CD14-positive monocyte (primary cell): ENCODE measurements around the gene PLAGL2. TPM values are rescaled to one million over a fixed set of nuclear protein-coding genes. Genes with fewer than 3 reads are reported as not detected.

Experiments used
- DNase-seq, 3 donors: peaks; one replicate each; pipeline ENCODE4 v3.0.0-alpha.2; 2011 to 2022
- H2AFZ ChIP-seq: 2 replicates; pipeline ENCODE4 v1.6.0; 2012; ENCODE audit warnings: mild to moderate bottlenecking, low read depth, low read length, inconsistent platforms; ENCODE audit not compliant: insufficient read depth, poor library complexity, severe bottlenecking
- H3K27ac ChIP-seq, 2 donors: 1 replicate in 1 of 2; 2 replicates in 1 of 2; pipeline ENCODE4 v1.5.1; 2012 to 2013; ENCODE audit warnings: low read length in 2 of 2, control low read depth in 1 of 2, inconsistent platforms in 1 of 2, low read depth in 1 of 2, mild to moderate bottlenecking in 1 of 2
- H3K27me3 ChIP-seq, 2 donors: one replicate each; pipeline versions ENCODE4 v1.6.0 to v1.6.1; 2011 to 2013; ENCODE audit warnings: low read length in 2 of 2; ENCODE audit not compliant: control insufficient read depth in 2 of 2, insufficient read depth in 2 of 2
- H3K36me3 ChIP-seq, 2 donors: replicated peaks in 1 of 2; 1 replicate in 1 of 2; 2 replicates in 1 of 2; pipeline versions ENCODE4 v1.5.1 to v1.6.1; 2012 to 2013; ENCODE audit warnings: low read length in 2 of 2, control low read depth in 1 of 2, inconsistent platforms in 1 of 2, mild to moderate bottlenecking in 1 of 2; ENCODE audit not compliant: insufficient read depth in 2 of 2, control insufficient read depth in 1 of 2
- H3K4me1 ChIP-seq, 2 donors: 1 replicate in 1 of 2; 2 replicates in 1 of 2; pipeline versions ENCODE4 v1.5.1 to v1.6.1; 2012 to 2013; ENCODE audit warnings: low read length in 2 of 2, control low read depth in 1 of 2, inconsistent platforms in 1 of 2, mild to moderate bottlenecking in 1 of 2, moderate library complexity in 1 of 2; ENCODE audit not compliant: insufficient read depth in 2 of 2, control insufficient read depth in 1 of 2
- H3K4me2 ChIP-seq: replicated peaks from 2 replicates; pipeline ENCODE3; 2012; ENCODE audit warnings: low read length, moderate library complexity, mild to moderate bottlenecking; ENCODE audit not compliant: poor library complexity, severe bottlenecking; ENCODE audit errors: extremely low read depth
- H3K4me3 ChIP-seq, 3 experiments: fragments of 200-600 bp in 1 of 3; sonication (generic) in 1 of 3; replicated peaks in 1 of 3; 1 replicate in 2 of 3; 2 replicates in 1 of 3; pipeline ENCODE4 v1.5.1; 2011 to 2013; ENCODE audit warnings: low read length in 3 of 3, mild to moderate bottlenecking in 3 of 3, control low read depth in 2 of 3, low read depth in 2 of 3, inconsistent platforms in 1 of 3, moderate library complexity in 1 of 3
- H3K79me2 ChIP-seq: 2 replicates; pipeline ENCODE4 v1.6.0; 2012; ENCODE audit warnings: mild to moderate bottlenecking, control low read depth, inconsistent platforms, low read length, moderate library complexity; ENCODE audit not compliant: insufficient read depth
- H3K9ac ChIP-seq: 2 replicates; pipeline ENCODE4 v1.6.0; 2017; ENCODE audit warnings: low read length, mild to moderate bottlenecking; ENCODE audit not compliant: insufficient read depth, poor library complexity, severe bottlenecking
- H3K9me3 ChIP-seq, 2 donors: replicated peaks in 1 of 2; 1 replicate in 1 of 2; 2 replicates in 1 of 2; pipeline versions ENCODE4 v1.5.1 to v1.6.1; 2012 to 2013; ENCODE audit warnings: low read length in 2 of 2, control low read depth in 1 of 2; ENCODE audit not compliant: control insufficient read depth in 1 of 2, insufficient read depth in 1 of 2
- H4K20me1 ChIP-seq: 2 replicates; pipeline ENCODE4 v1.6.0; 2012; ENCODE audit warnings: mild to moderate bottlenecking, low read length, control low read depth, moderate library complexity; ENCODE audit not compliant: insufficient read depth
- H3K27ac Mint-ChIP-seq, 7 donors: one replicate each; pipeline ENCODE4 v1.8.0; 2020; ENCODE audit warnings: mild to moderate bottlenecking in 7 of 7, mixed read lengths in 7 of 7, moderate library complexity in 6 of 7, inconsistent platforms in 2 of 7
- H3K27me3 Mint-ChIP-seq, 3 donors: one replicate each; pipeline ENCODE4 v1.8.0; 2021 to 2022; ENCODE audit warnings: low read depth in 3 of 3, mild to moderate bottlenecking in 3 of 3, mixed read lengths in 3 of 3, moderate library complexity in 3 of 3, inconsistent platforms in 1 of 3
- H3K36me3 Mint-ChIP-seq, 2 donors: one replicate each; pipeline ENCODE4 v1.8.0; 2020; ENCODE audit warnings: mixed read lengths in 2 of 2, inconsistent platforms in 1 of 2, mild to moderate bottlenecking in 1 of 2
- H3K4me1 Mint-ChIP-seq: one replicate; pipeline ENCODE4 v1.8.0; 2020; ENCODE audit warnings: mild to moderate bottlenecking, mixed read lengths
- H3K4me3 Mint-ChIP-seq, 2 donors: one replicate each; pipeline ENCODE4 v1.8.0; 2020; ENCODE audit warnings: mild to moderate bottlenecking in 2 of 2, mixed read lengths in 2 of 2, moderate library complexity in 1 of 2
- H3K9me3 Mint-ChIP-seq, 7 donors: one replicate each; pipeline ENCODE4 v1.8.0; 2020 to 2022; ENCODE audit warnings: mixed read lengths in 7 of 7, mild to moderate bottlenecking in 6 of 7, moderate library complexity in 6 of 7, inconsistent platforms in 2 of 7
- CTCF ChIP-seq: fragments of 200-600 bp; IDR thresholded peaks from one replicate; pipeline ENCODE4 v1.8.0; 2022; ENCODE audit warnings: antibody characterized with exemption, mild to moderate bottlenecking
- WGBS: methylation state at CpG from one replicate; pipeline ENCODE4 v1.1.5; 2013; ENCODE audit warnings: missing lambda C conversion rate; ENCODE audit not compliant: insufficient coverage; 5-methylcytosine and 5-hydroxymethylcytosine counted together
- intact Hi-C, 2 donors: fragments of 100-400 bp; cut with micrococcal nuclease; formaldehyde crosslinking; loops; one replicate each; pipeline versions ENCODE4 v1.15.0 to v1.15.1; 2023
- polyA plus RNA-seq, 3 donors: library from polyadenylated mRNA; depleted of rRNA in 1 of 3; unstranded in 2 of 3; stranded (reverse) in 1 of 3; fragments of 300-500 nt in 2 of 3; fragments of >200 nt in 1 of 3; fragmentation: Illumina TruSeq in 2 of 3; gene quantifications; 1 replicate in 2 of 3; 2 replicates in 1 of 3; pipeline ENCODE4 v1.2.3, GENCODE V29; 2012 to 2021

PLAGL2 gene
- polyA plus RNA-seq, 3 donors = 6.2 to 31.7 (median 14.7) TPM

GRCh38 chr20:32233286-32233685 lies 25.7 kb upstream of the PLAGL2 start:
- Mint-ChIP-seq H3K27ac (peak overlapping the region in 4 of 7 donors; percentile 78 to 92 (median 87)), H3K9me3 (no peaks in the 10 kb centered on the region), H3K27me3 (peaks cover 0 to 2% (median 0%) of the 10 kb centered on the region in 3 donors), H3K4me1 (peaks cover 57% of the 10 kb centered on the region), H3K4me3 (no peak overlapping the region), H3K36me3 (peaks cover 60 to 62% of the 10 kb centered on the region in 2 donors)
- Histone ChIP-seq H3K79me2 (no peaks in the 10 kb centered on the region), H3K4me2 (no peak overlapping the region), H3K9ac (peak overlapping the region; percentile 11), H3K27ac (peak overlapping the region; percentile 55 to 85), H3K4me3 (peak overlapping the region in 1 of 3 experiments; percentile 50), H2AFZ (no peak overlapping the region), H3K9me3 (no peaks in the 10 kb centered on the region), H3K36me3 (peaks cover 16 to 51% of the 10 kb centered on the region in 2 donors), H3K27me3 (no peaks in the 10 kb centered on the region), H4K20me1 (no peaks in the 10 kb centered on the region), H3K4me1 (peaks cover 51 to 58% of the 10 kb centered on the region in 2 donors)
- WGBS = 100% methylated on average over 6 of the region's 9 CpGs
- intact Hi-C loops = no loop called here
- no peak for TF ChIP-seq CTCF
- DNase-seq = no peak

GRCh38 chr20:32232326-32232886 lies 24.9 kb upstream of the PLAGL2 start:
- no peak overlapping the region for H2AFZ ChIP-seq
- intact Hi-C loops = no loop called here
- no peaks in the 10 kb centered on the region for H3K9me3 ChIP-seq
- peak overlapping the region in 1 of 3 experiments; percentile 35 for H3K4me3 ChIP-seq
- H3K36me3 Mint-ChIP-seq = peaks cover 60 to 62% of the 10 kb centered on the region in 2 donors
- no peak overlapping the region for H3K4me3 Mint-ChIP-seq
- H3K36me3 ChIP-seq = peaks cover 16 to 50% of the 10 kb centered on the region in 2 donors
- H3K4me1 ChIP-seq = peaks cover 60 to 67% of the 10 kb centered on the region in 2 donors
- no peak for DNase-seq
- no peaks in the 10 kb centered on the region for H3K27me3 ChIP-seq
- peaks cover 66% of the 10 kb centered on the region for H3K4me1 Mint-ChIP-seq
- no peak for TF ChIP-seq CTCF
- H3K79me2 ChIP-seq = no peaks in the 10 kb centered on the region
- H3K27ac Mint-ChIP-seq = peak overlapping the region; percentile 71 to 96 (median 92)
- H3K27ac ChIP-seq = peak overlapping the region; percentile 55 to 85
- H3K9ac ChIP-seq = no peak overlapping the region
- no peaks in the 10 kb centered on the region for H4K20me1 ChIP-seq
- no peaks in the 10 kb centered on the region for H3K9me3 Mint-ChIP-seq
- H3K27me3 Mint-ChIP-seq = peaks cover 0 to 2% (median 0%) of the 10 kb centered on the region in 3 donors
- peak overlapping the region; percentile 34 for H3K4me2 ChIP-seq
